OCI-M1 (cell line): Measurements from ENCODE around the gene STARD3NL.
"Not testable (repeated sequence)": the region's sequence is repeated elsewhere in the genome, so short reads cannot be mapped to it uniquely, and the experiment has no call there.

Experiments
- DNase-seq: peaks from one replicate; lab custom pipeline; 2025; lab: John Stamatoyannopoulos, UW

The STARD3NL gene

DNA sequence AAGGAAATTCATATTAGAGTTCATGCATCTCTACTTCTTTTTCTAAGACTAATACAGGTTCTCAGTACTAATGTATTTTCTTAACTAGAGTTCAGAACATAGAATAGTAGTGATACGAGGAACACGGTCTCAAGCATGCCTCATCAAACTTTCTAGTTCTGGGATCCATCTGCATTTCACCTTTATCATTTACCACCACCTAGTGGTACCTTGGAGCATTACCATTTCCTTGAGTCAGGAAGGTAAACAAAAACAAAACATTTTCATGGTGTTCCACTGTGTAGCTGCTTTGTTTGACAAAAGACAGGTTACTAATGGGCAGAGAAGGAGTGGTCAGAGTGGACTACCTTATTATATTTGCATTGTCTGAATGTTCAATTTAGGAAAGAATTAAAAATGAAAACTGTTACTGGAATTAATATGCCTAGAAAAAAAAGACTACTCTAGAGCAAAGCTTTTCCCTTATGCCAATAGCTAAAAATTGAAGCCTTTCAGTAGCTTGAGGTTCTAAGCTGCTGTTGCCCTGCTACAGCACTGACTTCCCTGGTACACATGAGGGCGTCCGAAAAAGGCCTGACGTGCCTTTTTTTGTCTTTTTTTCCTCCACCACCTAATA lies 44.5 kb downstream of the STARD3NL start:
- DNase-seq: peak; percentile 66

DNA sequence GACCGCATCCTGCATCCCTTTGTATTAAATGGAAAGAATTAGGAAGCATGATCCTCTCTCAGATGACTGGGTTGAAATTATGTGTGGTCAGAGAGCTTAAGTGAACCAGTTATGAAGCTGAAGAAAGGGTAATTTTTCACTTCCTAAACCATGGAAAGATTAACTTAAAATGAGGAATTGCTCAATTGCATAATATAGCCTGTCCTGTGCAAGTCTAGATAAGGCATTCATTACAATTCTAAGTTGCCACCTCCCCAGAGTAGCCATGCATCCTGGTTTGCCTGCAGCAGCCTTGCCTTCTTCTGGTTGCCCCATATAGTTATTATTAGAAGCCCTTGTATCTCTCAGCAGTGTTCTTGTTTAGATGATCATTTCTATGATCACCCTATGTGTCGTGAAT lies 45.3 kb downstream of the STARD3NL start:
- peak; percentile 42 for DNase-seq

DNA sequence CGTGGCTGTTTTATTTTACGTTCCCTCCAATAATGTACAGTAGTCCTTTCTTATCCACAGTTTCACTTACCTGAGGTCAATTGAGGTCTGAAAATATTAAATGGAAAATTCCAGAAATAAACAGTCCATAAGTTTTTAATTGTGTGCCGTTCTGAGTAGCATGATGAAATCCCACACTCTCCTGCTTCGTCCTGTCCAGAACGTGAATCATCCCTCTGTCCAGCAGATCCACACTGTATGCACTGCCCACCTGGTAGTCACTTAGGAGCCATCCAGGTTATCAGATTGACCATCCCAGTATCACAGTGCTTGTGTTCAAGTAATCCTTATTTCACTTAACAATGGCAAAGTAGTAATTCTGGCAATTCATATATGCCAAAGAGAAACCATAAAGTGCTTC lies 46.3 kb downstream of the STARD3NL start:
- no peak for DNase-seq

DNA sequence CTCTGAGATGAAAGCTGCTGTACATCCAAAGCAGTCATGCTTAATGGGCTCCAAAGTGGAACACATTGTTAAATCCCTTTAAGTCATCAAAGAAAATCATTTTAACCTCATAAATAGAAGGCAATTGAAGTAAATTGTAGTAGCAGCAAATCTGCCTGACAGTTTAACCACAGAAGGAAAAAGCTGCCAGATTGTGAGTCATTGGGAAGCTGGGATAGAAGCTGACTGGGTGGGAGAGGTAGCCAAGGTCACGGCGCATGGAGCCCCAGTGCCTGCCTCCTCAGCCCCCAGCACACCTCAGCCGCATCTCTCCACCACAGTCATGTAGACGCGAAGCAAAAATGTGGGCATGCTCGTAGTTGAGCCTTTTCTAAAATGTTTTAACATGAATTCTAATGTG lies 51.3 kb downstream of the STARD3NL start:
- DNase-seq: no peak

DNA sequence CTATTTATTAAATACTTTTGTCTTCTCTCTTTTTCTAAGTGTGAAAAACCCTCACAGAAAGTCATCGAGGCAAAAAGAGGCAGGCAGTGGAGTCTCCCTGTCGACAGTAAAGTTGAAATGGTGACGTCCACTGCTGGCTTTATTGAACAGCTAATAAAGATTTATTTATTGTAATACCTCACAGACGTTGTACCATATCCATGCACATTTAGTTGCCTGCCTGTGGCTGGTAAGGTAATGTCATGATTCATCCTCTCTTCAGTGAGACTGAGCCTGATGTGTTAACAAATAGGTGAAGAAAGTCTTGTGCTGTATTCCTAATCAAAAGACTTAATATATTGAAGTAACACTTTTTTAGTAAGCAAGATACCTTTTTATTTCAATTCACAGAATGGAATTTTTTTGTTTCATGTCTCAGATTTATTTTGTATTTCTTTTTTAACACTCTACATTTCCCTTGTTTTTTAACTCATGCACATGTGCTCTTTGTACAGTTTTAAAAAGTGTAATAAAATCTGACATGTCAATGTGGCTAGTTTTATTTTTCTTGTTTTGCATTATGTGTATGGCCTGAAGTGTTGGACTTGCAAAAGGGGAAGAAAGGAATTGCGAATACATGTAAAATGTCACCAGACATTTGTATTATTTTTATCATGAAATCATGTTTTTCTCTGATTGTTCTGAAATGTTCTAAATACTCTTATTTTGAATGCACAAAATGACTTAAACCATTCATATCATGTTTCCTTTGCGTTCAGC lies 52.0 kb downstream of the STARD3NL start:
- no peak for DNase-seq

DNA sequence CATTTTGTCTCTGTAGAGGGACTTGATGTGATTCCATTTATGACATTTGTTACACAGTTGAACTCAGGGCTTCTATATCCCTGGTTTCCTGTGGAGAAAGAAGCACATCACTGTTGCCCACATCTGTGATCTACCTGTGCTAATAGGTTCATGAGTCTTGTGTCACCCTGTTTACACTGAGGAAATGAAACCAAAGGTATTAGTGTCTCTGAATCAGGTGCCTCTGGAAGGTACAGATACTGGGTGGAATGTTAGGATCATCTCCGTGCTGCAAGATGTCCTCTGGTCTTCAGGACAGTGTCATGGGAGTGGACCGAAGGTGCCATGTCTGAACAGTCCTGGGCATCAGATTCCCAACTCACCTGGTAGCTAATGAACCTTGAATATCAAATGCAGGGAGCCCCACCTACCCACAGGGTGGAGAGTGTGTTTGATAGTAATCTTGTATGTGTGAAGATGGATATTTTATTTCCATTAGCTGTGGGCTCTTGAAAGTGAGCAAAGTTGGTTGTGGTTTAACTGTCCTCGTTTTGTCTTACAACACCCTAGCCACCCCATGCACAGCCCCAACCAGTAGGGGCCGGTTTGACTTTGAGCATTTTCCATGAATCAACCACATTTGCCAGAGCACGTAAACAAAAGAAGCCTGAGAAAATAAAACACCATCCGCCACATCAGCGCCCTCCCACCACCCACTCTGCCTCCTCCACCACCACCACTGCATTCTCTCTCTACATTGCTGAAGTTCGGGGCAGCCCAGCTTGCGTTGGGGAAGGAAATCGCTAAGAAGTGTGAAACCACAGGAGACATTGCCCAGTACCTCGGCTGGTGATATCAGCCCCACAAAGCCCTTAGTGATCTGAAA lies 54.7 kb downstream of the STARD3NL start:
- DNase-seq: peak; percentile 87

DNA sequence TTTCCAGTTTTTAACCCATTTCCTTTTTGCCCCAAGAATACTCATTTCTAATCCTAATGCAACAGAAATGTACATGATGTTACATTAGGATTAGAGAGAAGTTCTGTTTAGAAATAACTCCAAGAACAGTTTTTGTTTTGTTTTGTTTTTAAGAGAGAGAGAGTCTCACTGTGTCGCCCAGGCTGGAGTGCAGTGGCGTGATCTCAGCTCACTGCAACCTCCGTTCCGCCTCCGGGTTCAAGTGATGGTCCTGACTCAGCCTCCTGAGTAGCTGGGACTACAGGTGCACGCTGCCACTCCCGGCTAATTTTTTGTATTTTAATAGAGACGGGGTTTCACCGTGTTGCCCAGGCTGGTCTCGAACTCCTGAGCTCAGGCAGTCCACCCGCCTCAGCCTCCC lies 56.7 kb downstream of the STARD3NL start:
- DNase-seq: not testable (repeated sequence)

DNA sequence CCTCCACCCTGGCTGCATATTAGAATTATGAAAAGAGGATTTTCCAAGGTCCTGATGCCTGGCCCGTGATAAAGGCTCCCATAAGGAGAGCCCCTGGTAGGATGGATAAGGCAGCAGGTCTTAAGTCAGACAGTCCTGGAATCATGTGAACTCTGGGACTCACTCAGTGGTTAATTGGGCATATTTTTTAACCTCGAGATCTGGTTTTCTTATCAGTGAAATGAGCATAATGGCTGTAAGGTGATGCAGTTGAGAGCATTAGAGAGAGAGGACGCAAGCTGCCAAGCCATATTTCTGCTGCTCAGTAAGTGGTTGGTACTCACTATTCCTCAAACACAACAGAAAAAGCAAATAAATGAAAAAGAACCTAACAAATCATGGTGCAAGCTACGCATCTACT lies 57.6 kb downstream of the STARD3NL start:
- no peak for DNase-seq

DNA sequence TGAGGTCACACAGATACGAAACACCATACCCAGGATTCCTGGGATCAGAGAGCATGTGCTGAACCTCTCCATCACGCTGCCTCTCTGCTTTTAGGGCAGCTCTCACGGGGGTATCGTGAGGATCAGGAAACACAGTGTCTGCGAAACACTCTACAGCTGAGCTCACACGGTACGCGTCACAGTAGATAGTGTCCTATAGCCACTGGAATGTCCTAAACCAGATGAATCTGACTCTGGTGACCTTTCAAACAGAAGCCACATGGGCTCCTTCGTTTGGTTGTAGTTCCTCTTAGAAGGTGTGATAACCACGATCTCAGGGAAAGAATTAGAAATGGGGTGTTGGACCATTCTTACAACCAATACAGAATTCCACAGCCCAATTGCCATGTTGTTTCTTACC lies 61.1 kb downstream of the STARD3NL start:
- not testable (repeated sequence) for DNase-seq

DNA sequence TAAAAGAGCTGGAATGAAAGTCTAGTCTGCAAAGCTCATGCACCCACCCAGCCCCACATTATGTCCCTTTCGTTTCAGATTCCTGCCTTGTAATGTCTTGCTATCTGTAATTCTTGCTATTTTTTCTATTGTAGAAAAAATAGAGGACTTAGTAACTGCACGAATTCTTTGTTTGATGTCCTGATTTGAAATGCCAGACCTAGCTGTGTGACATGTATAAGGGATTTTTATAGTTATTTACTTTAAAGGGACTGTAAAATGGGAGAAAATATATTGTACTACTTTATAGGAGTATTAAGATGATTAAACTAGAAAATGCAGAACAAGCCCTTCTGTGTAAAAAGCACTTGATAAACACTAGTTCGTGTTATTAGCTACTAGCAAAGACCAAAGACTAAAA lies 63.0 kb downstream of the STARD3NL start:
- DNase-seq: no peak

DNA sequence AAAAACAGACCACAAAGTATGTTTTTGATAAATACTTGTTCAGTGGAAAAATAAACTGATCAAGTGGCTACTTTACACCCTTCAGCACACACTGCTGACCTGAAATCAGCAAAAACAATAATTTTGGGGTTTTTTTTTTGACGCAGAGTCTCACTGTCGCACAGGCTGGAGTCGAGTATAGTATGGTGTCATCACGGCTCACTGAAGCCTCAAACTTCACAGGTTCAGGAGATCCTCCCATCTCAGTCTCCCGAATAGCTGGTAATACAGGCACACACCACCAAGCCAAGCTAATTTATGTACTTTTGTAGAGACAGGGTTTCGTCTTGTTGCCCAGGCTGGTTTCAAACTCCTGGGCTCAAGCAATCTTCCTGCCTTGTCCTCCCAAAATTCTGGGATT lies 64.8 kb downstream of the STARD3NL start:
- DNase-seq: no peak

DNA sequence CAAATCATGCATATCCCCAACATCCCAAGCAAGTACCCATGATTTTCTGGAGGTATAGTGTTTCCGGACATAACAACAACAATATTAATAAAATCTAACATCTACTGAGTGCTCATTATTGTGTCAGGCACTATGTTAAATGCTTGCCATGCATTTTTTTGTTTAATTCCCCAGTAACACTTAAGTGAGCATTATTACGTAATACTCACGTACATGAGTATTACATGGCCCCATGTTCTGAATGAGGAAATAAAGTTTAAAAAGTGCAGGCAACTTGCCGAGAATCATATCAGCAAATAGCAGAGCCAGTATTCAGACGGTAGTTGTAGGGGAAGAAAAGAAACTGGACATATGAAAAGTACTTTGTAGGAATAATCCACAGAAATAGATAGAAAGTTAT lies 65.3 kb downstream of the STARD3NL start:
- DNase-seq: peak; percentile 75

DNA sequence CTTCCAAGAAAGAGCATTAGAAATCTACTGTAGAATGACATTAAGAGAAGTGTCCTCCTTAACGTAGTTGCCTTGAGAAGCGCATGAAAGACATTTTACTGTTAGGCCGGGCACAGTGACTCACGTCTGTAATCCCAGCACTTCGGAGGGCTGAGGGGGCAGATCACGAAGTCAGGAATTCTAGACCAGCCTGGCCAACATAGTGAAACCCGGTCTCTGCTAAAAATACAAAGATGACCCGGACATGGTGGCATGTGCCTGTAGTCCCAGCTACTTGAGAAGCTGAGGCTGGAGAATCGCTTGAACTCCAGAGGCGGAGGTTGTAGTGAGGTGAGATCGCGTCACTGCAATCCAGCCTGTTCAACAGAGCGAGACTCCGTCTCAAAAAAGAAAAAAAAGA lies 66.5 kb downstream of the STARD3NL start:
- DNase-seq: no peak

DNA sequence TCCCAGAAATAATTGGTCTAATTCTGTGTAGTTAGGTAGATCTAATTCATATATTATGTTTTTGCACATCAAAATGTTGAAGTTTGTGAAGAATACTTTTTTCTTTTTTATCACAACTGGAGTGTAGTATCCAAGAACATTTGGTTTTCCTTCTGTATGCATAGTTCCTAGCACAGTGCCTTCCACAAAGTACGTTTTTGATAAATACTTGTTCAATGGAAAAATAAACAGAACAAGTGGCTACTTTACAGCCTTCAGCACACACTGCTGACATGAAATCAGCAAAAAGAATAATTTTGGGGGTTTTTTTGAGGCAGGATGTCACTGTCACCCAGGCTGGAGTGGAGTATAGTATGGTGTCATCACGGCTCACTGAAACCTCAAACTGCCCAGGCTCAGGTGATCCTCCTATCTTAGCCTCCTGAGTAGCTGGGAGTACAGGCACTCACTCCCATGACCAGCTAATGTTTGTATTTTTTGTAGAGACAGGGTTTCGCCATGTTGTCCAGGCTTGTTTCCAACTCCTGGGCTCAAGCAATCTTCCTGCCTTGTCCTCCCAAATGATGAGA lies 67.4 kb downstream of the STARD3NL start:
- peak; percentile 38 for DNase-seq

DNA sequence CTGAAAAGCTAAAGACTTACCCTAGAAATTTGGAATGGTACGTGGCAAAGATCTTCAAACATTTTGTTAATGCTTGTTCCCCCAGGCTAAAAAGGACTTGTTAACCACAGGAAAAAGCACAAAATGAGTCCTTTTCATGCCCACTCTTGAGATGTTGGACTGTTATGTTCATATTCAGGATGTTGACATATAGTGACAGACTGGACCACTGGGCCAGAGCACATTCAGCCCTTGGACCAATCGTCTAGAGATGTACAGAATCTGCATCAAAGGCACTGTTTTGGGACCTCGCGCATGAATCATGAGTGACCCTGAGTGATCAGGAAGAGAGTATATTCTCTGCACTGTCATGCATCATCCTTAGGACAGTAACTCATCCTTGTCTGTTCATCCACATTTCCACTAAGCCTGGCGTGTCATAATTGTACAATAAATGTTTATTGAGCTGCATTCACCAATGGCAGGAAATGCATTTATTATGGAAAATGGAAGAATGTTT lies 70.1 kb downstream of the STARD3NL start:
- DNase-seq: no peak

DNA sequence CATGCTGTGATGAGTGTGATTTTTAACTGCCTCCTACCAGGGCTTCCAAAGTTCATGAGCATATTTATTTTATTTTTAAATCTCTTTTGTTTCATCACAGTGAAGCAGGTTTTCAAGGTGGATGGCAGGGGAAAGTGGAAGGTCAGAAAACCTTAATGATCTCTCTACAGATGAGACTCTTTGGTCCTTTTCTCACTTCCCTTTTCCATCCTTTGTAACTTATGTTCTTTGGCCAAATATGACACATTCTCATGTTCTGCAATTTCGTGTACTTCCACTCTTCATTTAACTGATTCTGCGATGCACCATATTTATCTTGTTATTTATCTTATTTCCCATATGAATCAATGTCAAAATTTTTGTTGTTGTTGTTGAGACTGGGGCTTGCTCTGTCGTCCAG lies 71.8 kb downstream of the STARD3NL start:
- DNase-seq: not testable (repeated sequence)

DNA sequence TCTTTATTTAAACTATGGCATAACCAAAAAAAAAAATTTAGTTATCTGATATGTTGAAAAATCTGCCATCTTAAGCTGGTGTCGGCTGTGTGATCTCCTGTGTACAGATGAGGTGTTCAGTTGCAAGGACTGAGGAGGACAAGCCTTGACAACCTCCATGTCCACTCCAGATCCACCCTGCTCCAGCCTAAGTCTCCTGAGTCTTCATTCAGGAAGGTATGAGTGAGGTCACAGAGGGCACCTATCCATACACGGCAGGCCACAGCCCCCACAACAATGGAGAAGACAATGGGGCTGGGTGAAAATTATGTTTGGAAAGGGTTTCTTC lies 79.3 kb downstream of the STARD3NL start:
- DNase-seq: no peak

DNA sequence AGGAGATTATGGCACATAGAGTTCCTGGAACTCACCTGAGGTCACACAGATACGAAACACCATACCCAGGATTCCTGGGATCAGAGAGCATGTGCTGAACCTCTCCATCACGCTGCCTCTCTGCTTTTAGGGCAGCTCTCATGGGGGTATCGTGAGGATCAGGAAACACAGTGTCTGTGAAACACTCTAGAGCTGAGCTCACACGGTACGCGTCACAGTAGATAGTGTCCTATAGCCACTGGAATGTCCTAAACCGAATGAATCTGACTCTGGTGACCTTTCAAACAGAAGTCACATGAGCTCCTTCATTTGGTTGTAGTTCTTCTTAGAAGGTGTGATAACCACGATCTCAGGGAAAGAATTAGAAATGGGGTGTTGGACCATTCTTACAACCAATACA lies 81.1 kb downstream of the STARD3NL start:
- DNase-seq: not testable (repeated sequence)

DNA sequence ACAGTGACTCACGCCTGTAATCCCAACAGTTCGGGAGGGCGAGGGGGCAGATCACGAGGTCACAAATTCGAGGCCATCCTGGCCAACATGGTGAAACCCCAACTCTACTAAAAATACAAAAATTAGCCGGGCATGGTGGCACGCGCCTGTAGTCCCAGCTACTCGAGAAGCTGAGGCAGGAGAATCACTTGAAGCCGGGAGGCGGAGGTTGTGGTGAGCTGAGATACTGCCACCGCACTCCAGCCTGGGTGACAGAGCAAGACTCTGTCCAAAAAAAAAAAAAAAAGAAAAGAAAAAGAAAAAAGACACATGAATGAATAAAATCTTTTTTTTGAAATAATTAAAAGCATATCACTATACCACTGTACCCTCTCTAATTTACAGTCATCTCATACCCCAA lies 83.6 kb downstream of the STARD3NL start:
- not testable (repeated sequence) for DNase-seq

DNA sequence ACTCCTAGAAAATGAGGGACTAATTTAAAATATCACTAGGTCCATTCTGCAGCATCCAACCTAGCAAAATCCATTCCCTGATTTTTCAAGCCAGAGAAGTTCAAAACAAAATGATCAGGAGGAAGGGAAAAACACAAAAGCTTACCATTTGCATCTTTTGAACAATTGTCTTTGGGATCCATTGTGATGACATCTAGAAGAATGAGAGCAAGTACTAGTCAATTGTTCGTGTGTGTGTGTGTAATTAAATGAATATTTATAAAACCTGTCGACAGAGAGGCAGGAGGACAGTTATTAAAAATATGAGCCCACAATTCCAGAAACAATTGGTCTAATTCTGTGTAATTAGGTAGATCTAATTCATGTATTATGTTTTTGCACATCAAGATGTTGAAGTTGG lies 84.0 kb downstream of the STARD3NL start:
- DNase-seq: not testable (repeated sequence)

DNA sequence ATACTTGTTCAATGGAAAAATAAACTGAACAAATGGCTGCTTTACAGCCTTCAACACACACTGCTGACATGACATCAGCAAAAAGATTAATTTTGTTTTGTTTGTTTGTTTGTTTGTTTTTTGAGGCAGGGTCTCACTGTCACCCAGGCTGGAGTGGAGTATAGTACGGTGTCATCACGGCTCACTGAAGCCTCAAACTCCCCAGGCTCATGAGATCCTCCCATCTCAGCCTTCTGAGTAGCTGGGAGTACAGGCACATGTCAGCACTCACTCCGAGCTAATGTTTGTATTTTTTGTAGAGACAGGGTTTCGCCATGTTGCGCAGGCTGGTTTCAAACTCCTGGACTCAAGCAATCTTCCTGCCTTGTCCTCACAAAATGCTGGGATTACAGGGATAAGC lies 84.5 kb downstream of the STARD3NL start:
- DNase-seq: no peak

DNA sequence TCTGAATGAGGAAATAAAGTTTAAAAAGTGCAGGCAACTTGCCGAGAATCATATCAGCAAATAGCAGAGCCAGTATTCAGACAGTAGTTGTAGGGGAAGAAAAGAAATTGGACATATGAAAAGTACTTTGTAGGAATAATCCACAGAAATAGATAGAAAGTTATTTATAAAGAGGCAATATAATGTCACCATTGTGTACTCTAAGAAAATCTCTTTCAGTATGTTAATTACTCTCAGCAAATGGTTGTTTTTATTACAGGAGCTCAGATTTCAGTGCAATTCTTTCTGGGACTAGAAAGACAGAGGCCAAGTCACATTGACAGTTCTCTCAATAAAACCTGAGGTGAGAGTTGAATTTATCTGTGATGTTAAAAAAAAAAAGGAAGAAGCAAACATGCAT lies 85.2 kb downstream of the STARD3NL start:
- DNase-seq: peak; percentile 8
